K562 (cell line): Measurements from ENCODE around the gene LOXHD1. TPM values are rescaled to one million over a fixed set of nuclear protein-coding genes. Genes with fewer than 3 reads are reported as not detected.

Experiments used
- ATAC-seq: fragments of 200-7000 bp; cut with Tn5 transposase; 3 replicates; pipeline ENCODE4 v1.9.1; 2020; ENCODE audit warnings: moderate library complexity
- BruUV-seq: library from RNA; stranded (reverse); fragments of 400-500 nt; replicated peaks from 2 replicates; lab custom pipeline; 2021; lab: Mats Ljungman, UMichigan
- CTCF ChIA-PET: fragments of 300-600 bp; formaldehyde crosslinking; extraction: SDS; loops from one replicate; lab custom pipeline; 2021; ENCODE audit warnings: low intra/inter-chr PET ratio; lab: Yijun Ruan, JAX
- POLR2A ChIA-PET: fragments of 300-600, 350-650 bp; sonication (Branson Sonifier 250); formaldehyde crosslinking; extraction: SDS; loops from one replicate; lab custom pipeline; 2021; ENCODE audit warnings: antibody characterized with exemption, inconsistent platforms; lab: Yijun Ruan, JAX
- DNase-seq, 4 experiments: peaks; one replicate each; pipeline versions ENCODE4 v3.0.0 to v3.0.0-alpha.2; 2011 to 2018; ENCODE audit warnings: low spot score in 3 of 4, mixed read lengths in 3 of 4; ENCODE audit errors: extremely low read depth in 1 of 4
- FAIRE-seq: peaks from 2 replicates; lab custom pipeline; 2011; peaks lifted over from hg19 to GRCh38; lab: Jason Lieb, UNC
- H2AFZ ChIP-seq: 2 replicates; pipeline ENCODE4 v1.6.0; 2011; ENCODE audit warnings: low read depth, low read length, control low read depth, inconsistent platforms
- H3K27ac ChIP-seq: fragments of 200-600 bp; 3 replicates; pipeline ENCODE4 v1.8.0; 2011; ENCODE audit warnings: low read depth, mild to moderate bottlenecking, control low read depth, inconsistent platforms, low read length, moderate library complexity, mixed read lengths; ENCODE audit errors: extremely low read depth
- H3K27me3 ChIP-seq, 2 experiments: fragments of 300-600 bp in 1 of 2; 2 replicates in 1 of 2; 3 replicates in 1 of 2; pipeline versions ENCODE4 v1.6.0 to v1.8.0; 2011; ENCODE audit warnings: inconsistent platforms in 2 of 2, low read length in 2 of 2, mild to moderate bottlenecking in 1 of 2, mixed read lengths in 1 of 2, moderate library complexity in 1 of 2; ENCODE audit not compliant: control insufficient read depth in 2 of 2, insufficient read depth in 2 of 2
- H3K36me3 ChIP-seq: fragments of 300-600 bp; 3 replicates; pipeline ENCODE4 v1.8.0; 2011; ENCODE audit warnings: mild to moderate bottlenecking, low read length, inconsistent platforms; ENCODE audit not compliant: control insufficient read depth, insufficient read depth
- H3K4me1 ChIP-seq, 2 experiments: fragments of 200-600 bp in 1 of 2; replicated peaks in 1 of 2; 2 replicates in 1 of 2; 3 replicates in 1 of 2; pipeline versions ENCODE4 v1.5.1 to v1.8.0; 2011; ENCODE audit warnings: inconsistent platforms in 2 of 2, low read length in 2 of 2, mild to moderate bottlenecking in 1 of 2, mixed read lengths in 1 of 2, moderate library complexity in 1 of 2; ENCODE audit not compliant: control insufficient read depth in 2 of 2, insufficient read depth in 2 of 2
- H3K4me2 ChIP-seq: 2 replicates; pipeline ENCODE4 v1.6.1; 2011; ENCODE audit warnings: low read length, control low read depth, inconsistent platforms, mixed read lengths; ENCODE audit not compliant: insufficient read depth
- H3K4me3 ChIP-seq: fragments of 200-600 bp; sonication (generic), shearing (Covaris generic); 2 replicates; pipeline ENCODE4 v1.5.1; 2016; ENCODE audit warnings: control low read depth, inconsistent platforms
- H3K79me2 ChIP-seq: fragments of 200-600 bp; 3 replicates; pipeline ENCODE4 v1.8.0; 2011; ENCODE audit warnings: low read length, inconsistent platforms; ENCODE audit not compliant: control insufficient read depth, insufficient read depth
- H3K9ac ChIP-seq, 2 experiments: 2 replicates each; pipeline versions ENCODE4 v1.6.0 to v1.6.1; 2011; ENCODE audit warnings: low read depth in 2 of 2, low read length in 2 of 2, control low read depth in 1 of 2, inconsistent platforms in 1 of 2, mild to moderate bottlenecking in 1 of 2, mixed read lengths in 1 of 2; ENCODE audit not compliant: insufficient read depth in 1 of 2
- H3K9me1 ChIP-seq: one replicate; pipeline ENCODE4 v1.6.0; 2011; ENCODE audit warnings: inconsistent platforms, mild to moderate bottlenecking, low read length, moderate library complexity; ENCODE audit not compliant: control insufficient read depth, insufficient read depth
- H3K9me3 ChIP-seq: replicated peaks from 2 replicates; pipeline ENCODE4 v1.5.1; 2011; ENCODE audit warnings: low read depth, low read length, inconsistent platforms; ENCODE audit not compliant: control insufficient read depth, insufficient read depth
- H4K20me1 ChIP-seq: replicated peaks from 2 replicates; pipeline ENCODE4 v1.6.1; 2011; ENCODE audit warnings: low read length, inconsistent platforms, mixed read lengths; ENCODE audit not compliant: control insufficient read depth, insufficient read depth
- ATF2 ChIP-seq: sonication (generic); formaldehyde crosslinking; IDR thresholded peaks from 2 replicates; pipeline ENCODE4 v1.8.1; 2022; ENCODE audit warnings: missing genetic modification reagents
- COPS2 ChIP-seq: fragments of 450-650 bp; conservative IDR thresholded peaks from 2 replicates; pipeline ENCODE4 v1.6.1; 2016; ENCODE audit warnings: mild to moderate bottlenecking, moderate library complexity
- ESRRA ChIP-seq: fragments of 450-650 bp; IDR thresholded peaks from 2 replicates; pipeline ENCODE4 v1.6.1; 2014; ENCODE audit warnings: low read depth, mild to moderate bottlenecking, moderate library complexity, borderline replicate concordance
- KDM2B ChIP-seq: fragments of 250-450 bp; sonication (Bioruptor Pico); IDR thresholded peaks from 2 replicates; pipeline ENCODE4 v1.8.0; 2021; ENCODE audit warnings: mild to moderate bottlenecking, moderate library complexity
- NFATC3 ChIP-seq: fragments of 450-650 bp; IDR thresholded peaks from 2 replicates; pipeline ENCODE4 v1.6.1; 2017; ENCODE audit warnings: mild to moderate bottlenecking
- PCBP1 ChIP-seq: fragments of 200-400 bp; formaldehyde crosslinking; IDR thresholded peaks from 2 replicates; pipeline ENCODE4 v1.6.1; 2018; ENCODE audit warnings: mild to moderate bottlenecking, low read depth, low read length; ENCODE audit not compliant: poor library complexity, severe bottlenecking
- PHB ChIP-seq: fragments of 250-450 bp; sonication (Bioruptor Pico); IDR thresholded peaks from 2 replicates; pipeline ENCODE4 v1.5.0; 2021
- PURB ChIP-seq: sonication (generic); formaldehyde crosslinking; IDR thresholded peaks from 2 replicates; pipeline ENCODE4 v1.9.0; 2021; ENCODE audit warnings: low read depth, mild to moderate bottlenecking, missing genetic modification reagents
- SMAD1 ChIP-seq: fragments of 150-350 bp; IDR thresholded peaks from 2 replicates; pipeline ENCODE4 v1.6.1; 2014; ENCODE audit warnings: low read length, low read depth; ENCODE audit not compliant: partially characterized antibody
- SNIP1 ChIP-seq: fragments of 450-650 bp; IDR thresholded peaks from 2 replicates; pipeline ENCODE4 v1.7.1; 2017; ENCODE audit warnings: low read depth, mild to moderate bottlenecking
- SNRNP70 ChIP-seq: fragments of 200-400 bp; formaldehyde crosslinking; optimal IDR thresholded peaks from 2 replicates; pipeline ENCODE3; 2017; ENCODE audit warnings: low read depth, low read length
- ZBTB1 ChIP-seq: sonication (generic); formaldehyde crosslinking; IDR thresholded peaks from 2 replicates; pipeline ENCODE4 v1.8.1; 2023; ENCODE audit warnings: missing genetic modification reagents, low read depth, mild to moderate bottlenecking, borderline replicate concordance
- ZBTB33 ChIP-seq: sonication (generic); formaldehyde crosslinking; IDR thresholded peaks from 2 replicates; pipeline ENCODE4 v1.8.1; 2023; ENCODE audit warnings: mild to moderate bottlenecking, missing genetic modification reagents
- WGBS: fragments of 100-300 bp; shearing (Covaris generic); methylation state at CpG from one replicate; pipeline ENCODE4 v1.1.6; 2016; ENCODE audit warnings: low coverage, mixed read lengths; ENCODE audit not compliant: insufficient coverage; ENCODE audit errors: missing lambda C conversion rate; 5-methylcytosine and 5-hydroxymethylcytosine counted together
- in situ Hi-C: fragments of 300-500 bp; cut with MboI; formaldehyde crosslinking; loops from 4 replicates; pipeline ENCODE4 v1.15.0; 2018; ENCODE audit warnings: inconsistent platforms, mixed read lengths
- intact Hi-C: fragments of 100-400 bp; cut with micrococcal nuclease; formaldehyde crosslinking; loops from 2 replicates; pipeline ENCODE4 v1.14.2; 2022
- polyA plus RNA-seq, 8 experiments: library from polyadenylated mRNA; depleted of rRNA in 4 of 8; stranded (reverse) in 5 of 8; unstranded in 3 of 8; fragments of >200 nt; fragmentation: Nextera tagmentation in 2 of 8; fragmentation: Illumina TruSeq in 1 of 8; extraction: Ambion mirVana in 2 of 8; extraction: Trizol in 1 of 8; gene quantifications; 2 replicates each; pipeline versions ENCODE4 v1.2.1 to v1.2.3, GENCODE V29; 2011 to 2014; ENCODE audit warnings: inconsistent platforms in 1 of 8, missing spikeins in 1 of 8
- total RNA-seq, 7 experiments: library from RNA; depleted of rRNA in 6 of 7; stranded (reverse); fragments of >200 nt in 6 of 7; fragmentation: Illumina TruSeq in 2 of 7; extraction: Trizol in 2 of 7; gene quantifications; 2 replicates each; pipeline versions ENCODE4 v1.2.1 to v1.2.3, GENCODE V29; 2011 to 2021; ENCODE audit warnings: low replicate concordance in 1 of 7

LOXHD1 gene
- total and polyA plus RNA-seq, 9 of the 15 experiments (the other 6 are each of a cell fraction or from before 2014, with no cell fraction given): not detected

- Histone ChIP-seq H3K9me3 (no peaks in the 10 kb centered on the region), H3K4me3 (no peak overlapping the region), H3K79me2 (no peaks in the 10 kb centered on the region), H3K9ac (no peak overlapping the region), H3K36me3 (no peaks in the 10 kb centered on the region), H3K9me1 (no peaks in the 10 kb centered on the region), H2AFZ (no peak overlapping the region), H3K27ac (no peak overlapping the region), H3K4me1 (no peaks in the 10 kb centered on the region), H3K27me3 (peaks cover 0 to 15% of the 10 kb centered on the region in 2 experiments; a peak in 2 of 5 replicates), H3K4me2 (no peak overlapping the region), H4K20me1 (no peaks in the 10 kb centered on the region)
- DNase-seq (peak in 1 of 4 experiments; percentile 7), FAIRE-seq (no peak), ATAC-seq (no peak)
- intact Hi-C loops: no loop called here
- no TSS peak for BruUV-seq
- WGBS: 0% methylated on average over 4 of the region's 5 CpGs
- POLR2A ChIA-PET: interaction anchor here (0.6 kb wide), 1 partner anchor 41 kb away, joined by 3 read pairs; no protein-coding TSS in a partner anchor
- CTCF ChIA-PET: no interaction called here
- TF ChIP-seq PURB (CRISPR knock-in tag): no peak
- in situ Hi-C loops: no loop called here
Observed at GRCh38 chr18:46705521-46705920, 48.5 kb upstream of the LOXHD1 start.

GRCh38 chr18:46704816-46705215 is 47.8 kb upstream of the LOXHD1 start:
- BruUV-seq: no TSS peak
- WGBS: 0% methylated on average over 4 of the region's 4 CpGs
- Histone ChIP-seq H2AFZ (no peak overlapping the region), H4K20me1 (no peaks in the 10 kb centered on the region), H3K36me3 (no peaks in the 10 kb centered on the region), H3K9ac (no peak overlapping the region), H3K4me1 (no peaks in the 10 kb centered on the region), H3K9me1 (no peaks in the 10 kb centered on the region), H3K27me3 (peaks cover 0 to 15% of the 10 kb centered on the region in 2 experiments; a peak in 2 of 5 replicates), H3K27ac (no peak overlapping the region), H3K79me2 (no peaks in the 10 kb centered on the region), H3K4me3 (no peak overlapping the region), H3K9me3 (no peaks in the 10 kb centered on the region), H3K4me2 (no peak overlapping the region)
- POLR2A ChIA-PET: no interaction called here
- intact Hi-C loops: no loop called here
- CTCF ChIA-PET: no interaction called here
- DNase-seq (no peak), FAIRE-seq (no peak), ATAC-seq (no peak)
- in situ Hi-C loops: no loop called here
- TF ChIP-seq PHB (no peak), ATF2 (CRISPR knock-in tag) (no peak), ZBTB1 (CRISPR knock-in tag) (no peak), NFATC3 (no peak), ZBTB33 (no peak), SNIP1 (no peak), COPS2 (no peak), ESRRA (no peak), PCBP1 (no peak), SMAD1 (no peak), SNRNP70 (no peak), KDM2B (no peak)
